ENCODE data around the gene ARL16.

Gene ARL16

GRCh38 chr17:81710514-81711308 is 27.1 kb upstream of the ARL16 start:
- TF ChIP-seq, protein P1, sequence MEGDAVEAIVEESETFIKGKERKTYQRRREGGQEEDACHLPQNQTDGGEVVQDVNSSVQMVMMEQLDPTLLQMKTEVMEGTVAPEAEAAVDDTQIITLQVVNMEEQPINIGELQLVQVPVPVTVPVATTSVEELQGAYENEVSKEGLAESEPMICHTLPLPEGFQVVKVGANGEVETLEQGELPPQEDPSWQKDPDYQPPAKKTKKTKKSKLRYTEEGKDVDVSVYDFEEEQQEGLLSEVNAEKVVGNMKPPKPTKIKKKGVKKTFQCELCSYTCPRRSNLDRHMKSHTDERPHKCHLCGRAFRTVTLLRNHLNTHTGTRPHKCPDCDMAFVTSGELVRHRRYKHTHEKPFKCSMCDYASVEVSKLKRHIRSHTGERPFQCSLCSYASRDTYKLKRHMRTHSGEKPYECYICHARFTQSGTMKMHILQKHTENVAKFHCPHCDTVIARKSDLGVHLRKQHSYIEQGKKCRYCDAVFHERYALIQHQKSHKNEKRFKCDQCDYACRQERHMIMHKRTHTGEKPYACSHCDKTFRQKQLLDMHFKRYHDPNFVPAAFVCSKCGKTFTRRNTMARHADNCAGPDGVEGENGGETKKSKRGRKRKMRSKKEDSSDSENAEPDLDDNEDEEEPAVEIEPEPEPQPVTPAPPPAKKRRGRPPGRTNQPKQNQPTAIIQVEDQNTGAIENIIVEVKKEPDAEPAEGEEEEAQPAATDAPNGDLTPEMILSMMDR (IDR thresholded peaks at IDR 0.05; ENCODE audit: extremely low read depth, missing control alignments), result no peak
- DNase-seq (ENCODE audit: low spot score), result no peak

DNA sequence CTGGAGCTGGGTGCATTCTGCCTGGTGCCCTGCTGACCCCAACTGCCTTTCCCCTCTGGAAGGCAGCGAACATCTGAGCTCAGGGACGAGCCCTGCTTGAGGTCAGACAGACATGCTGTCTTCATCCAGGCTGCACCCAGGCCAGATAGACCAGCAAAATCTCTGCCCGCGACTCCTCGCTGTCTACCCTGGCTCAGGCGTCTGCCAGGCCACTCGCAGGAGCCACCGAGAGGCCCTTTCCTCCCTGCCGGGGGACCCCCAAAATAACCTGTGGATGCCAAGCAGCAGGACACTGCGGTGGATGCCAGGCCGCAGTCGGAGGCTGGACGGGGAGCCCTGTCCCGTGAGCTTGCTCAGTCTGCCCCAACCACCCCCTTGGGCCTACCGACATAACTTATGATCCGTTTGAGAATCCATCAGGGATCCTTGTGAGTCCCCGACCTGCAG is 25.2 kb upstream of the ARL16 start:
- TF ChIP-seq, protein P1 (IDR thresholded peaks at IDR 0.05; ENCODE audit: extremely low read depth, missing control alignments), result no peak
- no peak for DNase-seq (ENCODE audit: low spot score)

GRCh38 chr17:81707725-81708646 is 24.4 kb upstream of the ARL16 start:
- no peak for DNase-seq (ENCODE audit: low spot score)
- TF ChIP-seq, protein P1 (IDR thresholded peaks at IDR 0.05; ENCODE audit: extremely low read depth, missing control alignments), result no peak

GRCh38 chr17:81706757-81707624 is 23.4 kb upstream of the ARL16 start:
- DNase-seq (ENCODE audit: low spot score), result no peak
- TF ChIP-seq, protein P1 (IDR thresholded peaks at IDR 0.05; ENCODE audit: extremely low read depth, missing control alignments), result no peak

- TF ChIP-seq, protein P1 (IDR thresholded peaks at IDR 0.05; ENCODE audit: extremely low read depth, missing control alignments), result no peak
These were observed 22.6 kb upstream of the ARL16 start for GRCh38 chr17:81706232-81706611.

GRCh38 chr17:81705518-81706231 is 22.1 kb upstream of the ARL16 start:
- TF ChIP-seq, protein P1 (IDR thresholded peaks at IDR 0.05; ENCODE audit: extremely low read depth, missing control alignments), result no peak

More at GRCh38 chr17:81706232-81706611, 22.6 kb upstream of the ARL16 start:
- DNase-seq (ENCODE audit: low spot score), result no peak

More at GRCh38 chr17:81705518-81706231, 22.1 kb upstream of the ARL16 start:
- DNase-seq (ENCODE audit: low spot score), result no peak

Measured in GM20000 (cell line).